OCI-LY3 (cell line): ENCODE results near the gene DIP2C.

Experiments used
- EZH2phosphoT487 ChIP-seq: fragments of 200-600 bp; shearing (Covaris generic); IDR thresholded peaks from 2 replicates; pipeline ENCODE4 v1.6.1; 2018; ENCODE audit warnings: antibody characterized with exemption, mixed run types, low read depth
- TF ChIP-seq, protein P1 (sequence below): fragments of 200-600, 300-600 bp; sonication (generic); IDR thresholded peaks from 2 replicates; pipeline ENCODE4 v1.5.1; 2014; ENCODE audit warnings: antibody characterized with exemption, low read length, low read depth

DNA sequence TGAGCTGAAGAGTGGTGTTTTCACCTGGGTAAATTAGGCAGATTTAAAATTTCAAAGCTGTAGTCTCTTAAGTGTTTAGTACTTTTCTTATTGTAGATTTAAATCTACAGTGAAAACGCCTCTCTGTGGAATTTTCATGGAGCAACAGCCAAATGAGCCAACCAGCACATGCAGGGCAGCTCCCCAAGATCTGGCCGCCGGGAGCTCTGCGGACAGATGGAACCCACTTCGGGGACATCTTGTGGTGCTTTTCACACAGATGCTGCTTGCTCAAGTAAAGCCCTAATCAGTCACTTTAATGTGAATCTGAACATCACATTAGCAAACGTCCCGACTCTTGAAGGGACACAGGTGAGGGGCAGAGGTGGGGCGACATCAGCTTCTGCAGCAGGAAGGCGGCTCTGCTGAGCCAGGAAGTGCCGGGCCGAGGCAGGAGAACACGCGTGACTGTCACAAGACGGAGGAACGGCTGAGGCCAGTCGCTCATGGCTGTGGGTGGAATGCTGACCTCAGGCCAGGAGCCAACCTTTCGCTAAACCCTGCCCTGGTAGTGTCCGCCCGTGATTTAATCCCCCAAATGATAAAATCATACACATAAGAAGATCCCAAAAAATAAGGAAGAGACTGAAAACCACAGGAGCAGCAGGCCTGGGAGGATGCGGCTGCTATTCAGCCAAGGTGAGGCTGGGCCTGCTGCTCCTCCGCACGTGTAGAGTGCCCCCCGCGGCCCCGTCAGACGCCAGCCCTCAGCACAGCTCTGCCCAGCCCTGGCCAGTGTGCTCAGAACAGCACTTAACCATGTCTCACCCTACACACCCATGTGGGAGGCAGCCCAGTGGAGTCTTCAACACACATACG, 297.4 kb downstream of the DIP2C start:
- TF ChIP-seq, protein P1, sequence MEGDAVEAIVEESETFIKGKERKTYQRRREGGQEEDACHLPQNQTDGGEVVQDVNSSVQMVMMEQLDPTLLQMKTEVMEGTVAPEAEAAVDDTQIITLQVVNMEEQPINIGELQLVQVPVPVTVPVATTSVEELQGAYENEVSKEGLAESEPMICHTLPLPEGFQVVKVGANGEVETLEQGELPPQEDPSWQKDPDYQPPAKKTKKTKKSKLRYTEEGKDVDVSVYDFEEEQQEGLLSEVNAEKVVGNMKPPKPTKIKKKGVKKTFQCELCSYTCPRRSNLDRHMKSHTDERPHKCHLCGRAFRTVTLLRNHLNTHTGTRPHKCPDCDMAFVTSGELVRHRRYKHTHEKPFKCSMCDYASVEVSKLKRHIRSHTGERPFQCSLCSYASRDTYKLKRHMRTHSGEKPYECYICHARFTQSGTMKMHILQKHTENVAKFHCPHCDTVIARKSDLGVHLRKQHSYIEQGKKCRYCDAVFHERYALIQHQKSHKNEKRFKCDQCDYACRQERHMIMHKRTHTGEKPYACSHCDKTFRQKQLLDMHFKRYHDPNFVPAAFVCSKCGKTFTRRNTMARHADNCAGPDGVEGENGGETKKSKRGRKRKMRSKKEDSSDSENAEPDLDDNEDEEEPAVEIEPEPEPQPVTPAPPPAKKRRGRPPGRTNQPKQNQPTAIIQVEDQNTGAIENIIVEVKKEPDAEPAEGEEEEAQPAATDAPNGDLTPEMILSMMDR = no peak
- TF ChIP-seq EZH2phosphoT487 = no peak
